ENCODE measurements around the gene HLX. TPM values are rescaled to one million over a fixed set of nuclear protein-coding genes. Genes with fewer than 3 reads are reported as not detected.

The HLX gene
- total and polyA plus RNA-seq, 11 donors: 3.3 to 14.8 (median 6.7) TPM

DNA sequence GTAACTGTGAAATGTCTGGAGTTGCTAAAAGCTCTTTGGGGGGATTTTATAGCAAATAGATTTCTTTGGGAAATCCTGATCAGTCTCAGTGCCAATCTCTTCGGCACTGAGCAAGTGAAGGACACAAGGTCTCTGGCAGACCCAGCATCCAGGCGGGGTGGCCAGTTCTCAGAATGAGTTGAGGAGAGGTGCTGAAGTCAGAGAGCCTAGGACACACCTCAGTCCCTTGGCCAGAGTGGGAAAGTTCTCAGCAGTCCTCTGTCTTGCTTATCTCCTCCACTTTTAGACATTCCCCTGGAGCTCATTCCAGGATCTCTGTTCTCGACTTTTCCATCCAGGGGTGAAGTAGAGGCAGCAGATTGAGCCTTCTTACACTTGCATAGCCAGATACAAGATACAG is 6.7 kb downstream of the HLX start:
- ATAC-seq (no peak), DNase-seq (no peak)
- H3K27me3 ChIP-seq: peaks cover 6 to 79% (median 31%) of the 10 kb centered on the region in 9 donors
- H3K4me1 ChIP-seq: peaks cover 0 to 43% (median 12%) of the 10 kb centered on the region in 12 donors
- intact Hi-C loops (cut with DNase I): loop anchor here in 3 of 10 donors (10.0 kb wide), 3 partner anchors 149 to 1569 kb away; no protein-coding TSS in a partner anchor
- WGBS, 4 donors: 91 to 94% (median 93%) methylated on average over 3 of the region's 3 CpGs
- peak overlapping the region in 1 of 12 donors; percentile 97 for H3K27ac ChIP-seq
- H3K4me3 ChIP-seq: no peak overlapping the region
- peaks cover 0 to 41% (median 31%) of the 10 kb centered on the region in 9 donors for H3K36me3 ChIP-seq
- H3K9me3 ChIP-seq: no peaks in the 10 kb centered on the region
- no peak for TF ChIP-seq POLR2A (IDR thresholded peaks at IDR 0.05)
- TF ChIP-seq, protein P1, sequence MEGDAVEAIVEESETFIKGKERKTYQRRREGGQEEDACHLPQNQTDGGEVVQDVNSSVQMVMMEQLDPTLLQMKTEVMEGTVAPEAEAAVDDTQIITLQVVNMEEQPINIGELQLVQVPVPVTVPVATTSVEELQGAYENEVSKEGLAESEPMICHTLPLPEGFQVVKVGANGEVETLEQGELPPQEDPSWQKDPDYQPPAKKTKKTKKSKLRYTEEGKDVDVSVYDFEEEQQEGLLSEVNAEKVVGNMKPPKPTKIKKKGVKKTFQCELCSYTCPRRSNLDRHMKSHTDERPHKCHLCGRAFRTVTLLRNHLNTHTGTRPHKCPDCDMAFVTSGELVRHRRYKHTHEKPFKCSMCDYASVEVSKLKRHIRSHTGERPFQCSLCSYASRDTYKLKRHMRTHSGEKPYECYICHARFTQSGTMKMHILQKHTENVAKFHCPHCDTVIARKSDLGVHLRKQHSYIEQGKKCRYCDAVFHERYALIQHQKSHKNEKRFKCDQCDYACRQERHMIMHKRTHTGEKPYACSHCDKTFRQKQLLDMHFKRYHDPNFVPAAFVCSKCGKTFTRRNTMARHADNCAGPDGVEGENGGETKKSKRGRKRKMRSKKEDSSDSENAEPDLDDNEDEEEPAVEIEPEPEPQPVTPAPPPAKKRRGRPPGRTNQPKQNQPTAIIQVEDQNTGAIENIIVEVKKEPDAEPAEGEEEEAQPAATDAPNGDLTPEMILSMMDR (IDR thresholded peaks at IDR 0.05): no peak

DNA sequence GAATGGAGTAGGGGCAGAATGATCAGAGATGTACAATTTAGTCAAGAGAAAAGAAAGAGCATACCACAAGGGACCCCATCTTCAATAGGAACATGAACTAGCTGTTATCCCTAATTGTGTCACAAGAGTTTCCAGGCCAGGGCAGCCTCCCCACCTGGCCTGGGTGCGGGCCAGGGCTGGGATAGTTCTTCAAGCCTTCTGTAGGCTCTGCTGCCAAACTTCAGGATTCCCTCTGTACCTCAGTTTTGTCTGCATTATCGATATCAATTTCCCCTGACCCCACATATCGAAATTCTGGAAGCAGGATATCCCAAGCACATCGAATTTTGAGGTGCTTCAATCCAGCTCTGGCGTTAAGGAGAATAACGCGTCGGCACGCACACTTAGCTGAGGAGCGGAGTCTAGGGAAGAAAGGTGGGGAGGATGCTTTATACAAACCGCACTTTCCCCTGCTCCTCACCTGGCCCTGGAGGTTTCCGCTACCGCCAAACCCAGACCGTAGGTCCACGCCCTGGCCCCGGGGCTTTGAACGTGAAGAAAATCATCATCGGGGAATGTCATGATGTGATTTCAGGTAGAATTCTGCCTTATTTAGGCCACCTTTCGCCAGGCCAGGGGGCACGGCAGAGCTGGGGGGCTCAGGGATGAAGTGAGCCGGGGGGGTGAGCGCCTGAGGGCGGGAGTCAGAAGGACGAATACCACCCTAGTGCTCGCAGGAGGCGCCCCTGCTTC is 7.4 kb downstream of the HLX start:
- no peak for DNase-seq
- 78 to 84% (median 79%) methylated on average over 25 to 26 of the region's 26 CpGs for WGBS, 4 donors
- intact Hi-C loops (cut with DNase I): loop anchor here in 3 of 10 donors (10.0 kb wide), 3 partner anchors 148 to 1568 kb away; no protein-coding TSS in a partner anchor
- H3K4me3 ChIP-seq: no peak overlapping the region
- peak overlapping the region in 1 of 12 donors; percentile 97 for H3K27ac ChIP-seq
- no peaks in the 10 kb centered on the region for H3K9me3 ChIP-seq
- no peak for TF ChIP-seq POLR2A (IDR thresholded peaks at IDR 0.05)
- TF ChIP-seq, protein P1 (IDR thresholded peaks at IDR 0.05): no peak
- peaks cover 0 to 41% (median 31%) of the 10 kb centered on the region in 9 donors for H3K36me3 ChIP-seq
- H3K4me1 ChIP-seq: peaks cover 0 to 46% (median 12%) of the 10 kb centered on the region in 12 donors
- H3K27me3 ChIP-seq: peaks cover 12 to 81% (median 37%) of the 10 kb centered on the region in 9 donors
- ATAC-seq: no peak

DNA sequence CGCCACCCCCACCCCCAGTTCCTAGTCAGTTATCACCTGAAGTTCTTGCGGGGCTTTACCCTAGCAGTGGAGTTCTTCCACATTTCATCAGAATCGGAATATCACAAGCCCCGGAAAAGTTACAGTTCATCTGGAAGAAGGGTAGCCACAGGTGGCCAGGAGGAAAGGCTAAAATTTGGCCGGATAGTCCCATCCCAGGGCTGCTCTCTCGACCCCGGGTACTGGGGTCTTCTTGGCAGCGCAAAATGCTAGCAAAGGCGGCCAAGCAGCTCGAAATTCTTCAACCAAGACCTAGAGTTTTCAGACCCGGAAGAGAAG is 7.9 kb downstream of the HLX start:
- no peaks in the 10 kb centered on the region for H3K9me3 ChIP-seq
- no peak for DNase-seq
- no peak for TF ChIP-seq POLR2A (IDR thresholded peaks at IDR 0.05)
- TF ChIP-seq, protein P1 (IDR thresholded peaks at IDR 0.05): no peak
- peak overlapping the region in 3 of 12 donors; percentile 6 to 26 (median 13) for H3K4me3 ChIP-seq
- peak overlapping the region in 1 of 12 donors; percentile 71 for H3K27ac ChIP-seq
- ATAC-seq: no peak
- peaks cover 0 to 37% (median 31%) of the 10 kb centered on the region in 9 donors for H3K36me3 ChIP-seq
- H3K4me1 ChIP-seq: peaks cover 0 to 47% (median 11%) of the 10 kb centered on the region in 12 donors
- intact Hi-C loops (cut with DNase I): loop anchor here in 3 of 10 donors (10.0 kb wide), 3 partner anchors 148 to 1568 kb away; no protein-coding TSS in a partner anchor
- WGBS, 4 donors: 39 to 64% (median 53%) methylated on average over 6 to 11 of the region's 11 CpGs
- H3K27me3 ChIP-seq: peaks cover 17 to 83% (median 42%) of the 10 kb centered on the region in 9 donors
